Measurements from ENCODE around the gene FHIP1A. TPM values are rescaled to one million over a fixed set of nuclear protein-coding genes. Genes with fewer than 3 reads are reported as not detected.

The FHIP1A gene
- total and polyA plus RNA-seq, 4 donors: 0.50 to 3.8 (median 1.0) TPM

GRCh38 chr4:151430740-151431457, 21.9 kb downstream of the FHIP1A start:
- Histone ChIP-seq H3K27me3 (ENCODE audit: control insufficient read depth in 4 of 4, insufficient read depth in 4 of 4, low read length in 3 of 4) (no peaks in the 10 kb centered on the region), H3K36me3 (ENCODE audit: control insufficient read depth in 4 of 4, insufficient read depth in 3 of 4, low read depth in 1 of 4, low read length in 3 of 4) (no peaks in the 10 kb centered on the region), H3K9me3 (ENCODE audit: control insufficient read depth in 4 of 4, low read length in 3 of 4) (no peaks in the 10 kb centered on the region), H3K4me1 (ENCODE audit: control insufficient read depth in 4 of 4, insufficient read depth in 4 of 4, low read length in 3 of 4) (peaks cover 0 to 5% (median 2%) of the 10 kb centered on the region in 4 donors), H3K9ac (ENCODE audit: low read depth in 1 of 2, low read length in 2 of 2) (no peak overlapping the region), H3K27ac (ENCODE audit: low read depth in 1 of 2, low read length in 2 of 2) (no peak overlapping the region), H3K4me3 (ENCODE audit: low read depth in 1 of 3, low read length in 3 of 3) (no peak overlapping the region)
- WGBS: 60% methylated on average over 6 of the region's 6 CpGs
- no peak for DNase-seq (ENCODE audit: low spot score)
- no peak for TF ChIP-seq HNF4G (IDR thresholded peaks at IDR 0.05)
- TF ChIP-seq TAF1 (conservative IDR thresholded peaks at IDR 0.05): no peak
- no peak for TF ChIP-seq NR2F2 (IDR thresholded peaks at IDR 0.05)
- TF ChIP-seq, protein P1, sequence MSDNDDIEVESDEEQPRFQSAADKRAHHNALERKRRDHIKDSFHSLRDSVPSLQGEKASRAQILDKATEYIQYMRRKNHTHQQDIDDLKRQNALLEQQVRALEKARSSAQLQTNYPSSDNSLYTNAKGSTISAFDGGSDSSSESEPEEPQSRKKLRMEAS (IDR thresholded peaks at IDR 0.05): no peak
- no peak for TF ChIP-seq ZBTB33 (IDR thresholded peaks at IDR 0.05)
- TF ChIP-seq FOXA1 (IDR thresholded peaks at IDR 0.05): no peak
- TF ChIP-seq FOXA2 (IDR thresholded peaks at IDR 0.05): no peak
- no peak for TF ChIP-seq YY1 (IDR thresholded peaks at IDR 0.05)
- TF ChIP-seq RXRA (IDR thresholded peaks at IDR 0.05): no peak
- TF ChIP-seq GABPA (IDR thresholded peaks at IDR 0.05 in 1 of 2, conservative IDR thresholded peaks at IDR 0.05 in 1 of 2): no peak
- no peak for TF ChIP-seq HNF4A (conservative IDR thresholded peaks at IDR 0.05)
- no peak for TF ChIP-seq SP1 (IDR thresholded peaks at IDR 0.05)
- TF ChIP-seq ATF3 (IDR thresholded peaks at IDR 0.05): no peak
- TF ChIP-seq, protein P2, sequence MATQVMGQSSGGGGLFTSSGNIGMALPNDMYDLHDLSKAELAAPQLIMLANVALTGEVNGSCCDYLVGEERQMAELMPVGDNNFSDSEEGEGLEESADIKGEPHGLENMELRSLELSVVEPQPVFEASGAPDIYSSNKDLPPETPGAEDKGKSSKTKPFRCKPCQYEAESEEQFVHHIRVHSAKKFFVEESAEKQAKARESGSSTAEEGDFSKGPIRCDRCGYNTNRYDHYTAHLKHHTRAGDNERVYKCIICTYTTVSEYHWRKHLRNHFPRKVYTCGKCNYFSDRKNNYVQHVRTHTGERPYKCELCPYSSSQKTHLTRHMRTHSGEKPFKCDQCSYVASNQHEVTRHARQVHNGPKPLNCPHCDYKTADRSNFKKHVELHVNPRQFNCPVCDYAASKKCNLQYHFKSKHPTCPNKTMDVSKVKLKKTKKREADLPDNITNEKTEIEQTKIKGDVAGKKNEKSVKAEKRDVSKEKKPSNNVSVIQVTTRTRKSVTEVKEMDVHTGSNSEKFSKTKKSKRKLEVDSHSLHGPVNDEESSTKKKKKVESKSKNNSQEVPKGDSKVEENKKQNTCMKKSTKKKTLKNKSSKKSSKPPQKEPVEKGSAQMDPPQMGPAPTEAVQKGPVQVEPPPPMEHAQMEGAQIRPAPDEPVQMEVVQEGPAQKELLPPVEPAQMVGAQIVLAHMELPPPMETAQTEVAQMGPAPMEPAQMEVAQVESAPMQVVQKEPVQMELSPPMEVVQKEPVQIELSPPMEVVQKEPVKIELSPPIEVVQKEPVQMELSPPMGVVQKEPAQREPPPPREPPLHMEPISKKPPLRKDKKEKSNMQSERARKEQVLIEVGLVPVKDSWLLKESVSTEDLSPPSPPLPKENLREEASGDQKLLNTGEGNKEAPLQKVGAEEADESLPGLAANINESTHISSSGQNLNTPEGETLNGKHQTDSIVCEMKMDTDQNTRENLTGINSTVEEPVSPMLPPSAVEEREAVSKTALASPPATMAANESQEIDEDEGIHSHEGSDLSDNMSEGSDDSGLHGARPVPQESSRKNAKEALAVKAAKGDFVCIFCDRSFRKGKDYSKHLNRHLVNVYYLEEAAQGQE (IDR thresholded peaks at IDR 0.05): no peak
- TF ChIP-seq RAD21 (IDR thresholded peaks at IDR 0.05): no peak
- TF ChIP-seq CTCF (IDR thresholded peaks at IDR 0.05; ENCODE audit: low read depth, low read length, missing input control): no peak
- TF ChIP-seq EGR1 (IDR thresholded peaks at IDR 0.05; ENCODE audit: low read depth in 2 of 2): no peak
